Astrocyte of the cerebellum (primary cell): Measurements from ENCODE around the gene DIAPH3.

Experiments
- DNase-seq: peaks from one replicate; pipeline ENCODE4 v3.0.0-alpha.2; 2011; ENCODE audit warnings: low read depth
- H3K4me3 ChIP-seq: 2 replicates; pipeline ENCODE4 v1.5.1; 2011; ENCODE audit warnings: mild to moderate bottlenecking, low read depth, low read length, moderate library complexity
- in situ Hi-C: cut with HindIII; loops from 2 replicates; pipeline ENCODE4 v1.10.0; 2017; ENCODE audit warnings: low sequenced_read_pairs
- TF ChIP-seq, protein P1 (sequence below): IDR thresholded peaks from 2 replicates; pipeline ENCODE4 v1.5.1; 2012; ENCODE audit warnings: low read length, low read depth, moderate library complexity, mild to moderate bottlenecking; ENCODE audit errors: missing control alignments

The DIAPH3 gene

DNA sequence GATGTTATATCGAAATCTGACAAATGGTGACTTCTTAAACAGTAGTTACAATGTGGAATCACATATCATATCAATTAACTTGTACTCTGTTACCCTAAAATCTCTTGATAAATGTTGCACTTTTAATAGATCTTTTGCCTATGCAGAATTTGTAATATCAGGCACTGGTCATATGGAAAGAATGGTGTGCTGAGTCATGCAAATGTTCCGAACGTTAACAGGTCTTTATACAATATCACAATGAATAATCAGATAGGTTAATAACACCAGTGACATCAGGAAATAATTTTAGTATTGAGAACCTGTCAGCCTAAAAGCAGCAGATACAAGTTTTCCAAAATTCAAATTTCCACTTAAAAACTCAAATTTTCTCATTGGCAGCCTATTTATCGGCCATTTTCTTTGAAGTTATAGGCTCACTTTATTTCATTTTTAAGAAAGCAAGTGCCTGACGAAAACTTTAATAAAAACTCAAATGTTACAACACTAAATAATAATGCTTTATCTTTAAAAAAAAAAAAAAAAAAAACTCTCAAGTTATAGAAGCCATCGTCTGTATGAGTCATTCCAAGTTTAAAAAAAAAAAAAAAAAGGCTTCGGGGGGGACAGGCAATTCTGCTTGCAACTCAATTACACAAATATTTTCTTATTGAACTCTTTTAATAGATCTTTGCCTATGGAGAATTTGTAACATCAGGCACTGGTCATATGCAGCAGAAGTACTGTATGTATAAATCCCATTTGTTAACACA, 180.9 kb downstream of the DIAPH3 start:
- TF ChIP-seq, protein P1, sequence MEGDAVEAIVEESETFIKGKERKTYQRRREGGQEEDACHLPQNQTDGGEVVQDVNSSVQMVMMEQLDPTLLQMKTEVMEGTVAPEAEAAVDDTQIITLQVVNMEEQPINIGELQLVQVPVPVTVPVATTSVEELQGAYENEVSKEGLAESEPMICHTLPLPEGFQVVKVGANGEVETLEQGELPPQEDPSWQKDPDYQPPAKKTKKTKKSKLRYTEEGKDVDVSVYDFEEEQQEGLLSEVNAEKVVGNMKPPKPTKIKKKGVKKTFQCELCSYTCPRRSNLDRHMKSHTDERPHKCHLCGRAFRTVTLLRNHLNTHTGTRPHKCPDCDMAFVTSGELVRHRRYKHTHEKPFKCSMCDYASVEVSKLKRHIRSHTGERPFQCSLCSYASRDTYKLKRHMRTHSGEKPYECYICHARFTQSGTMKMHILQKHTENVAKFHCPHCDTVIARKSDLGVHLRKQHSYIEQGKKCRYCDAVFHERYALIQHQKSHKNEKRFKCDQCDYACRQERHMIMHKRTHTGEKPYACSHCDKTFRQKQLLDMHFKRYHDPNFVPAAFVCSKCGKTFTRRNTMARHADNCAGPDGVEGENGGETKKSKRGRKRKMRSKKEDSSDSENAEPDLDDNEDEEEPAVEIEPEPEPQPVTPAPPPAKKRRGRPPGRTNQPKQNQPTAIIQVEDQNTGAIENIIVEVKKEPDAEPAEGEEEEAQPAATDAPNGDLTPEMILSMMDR: no peak
- in situ Hi-C loops: no loop called here
- DNase-seq: no peak
- no peak overlapping the region for H3K4me3 ChIP-seq

DNA sequence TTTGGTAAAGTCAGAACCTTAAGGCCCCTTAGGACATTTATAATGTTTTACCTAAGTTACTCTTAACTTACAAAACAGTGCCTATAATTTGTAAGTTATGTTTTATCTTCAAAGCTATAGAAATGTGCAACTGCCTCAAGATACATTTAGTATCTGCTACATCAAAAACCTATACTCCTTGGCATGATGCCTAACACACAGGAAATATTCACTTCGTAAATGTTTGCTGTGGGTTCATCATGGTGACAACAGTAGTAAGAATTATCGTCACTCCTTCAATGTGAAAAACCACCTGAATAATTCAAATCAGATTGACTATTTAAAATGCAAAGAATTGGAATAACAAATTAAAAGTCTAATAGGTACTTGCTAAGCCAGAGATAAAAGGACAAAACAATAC, 184.1 kb downstream of the DIAPH3 start:
- no peak overlapping the region for H3K4me3 ChIP-seq
- TF ChIP-seq, protein P1: no peak
- in situ Hi-C loops: no loop called here
- DNase-seq: no peak

DNA sequence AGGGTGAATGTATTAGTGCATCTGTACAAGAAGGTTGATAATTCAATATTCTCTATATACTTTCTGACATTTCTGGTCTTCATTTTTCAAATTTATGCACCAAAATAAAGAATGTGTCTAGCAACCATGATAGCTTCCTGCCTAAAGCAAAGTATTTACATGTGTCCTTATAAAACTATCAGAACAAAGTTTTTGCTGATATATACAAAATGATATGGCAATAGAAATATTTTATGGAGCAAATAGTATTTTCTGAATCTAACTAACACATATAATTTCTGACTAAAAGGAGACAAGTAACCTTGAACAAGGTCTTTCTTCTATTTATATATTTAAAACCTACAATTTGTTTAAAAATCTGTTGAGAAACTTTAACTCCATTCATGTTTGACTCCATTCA, 184.9 kb downstream of the DIAPH3 start:
- DNase-seq: no peak
- H3K4me3 ChIP-seq: no peak overlapping the region
- in situ Hi-C loops: no loop called here
- TF ChIP-seq, protein P1: no peak

DNA sequence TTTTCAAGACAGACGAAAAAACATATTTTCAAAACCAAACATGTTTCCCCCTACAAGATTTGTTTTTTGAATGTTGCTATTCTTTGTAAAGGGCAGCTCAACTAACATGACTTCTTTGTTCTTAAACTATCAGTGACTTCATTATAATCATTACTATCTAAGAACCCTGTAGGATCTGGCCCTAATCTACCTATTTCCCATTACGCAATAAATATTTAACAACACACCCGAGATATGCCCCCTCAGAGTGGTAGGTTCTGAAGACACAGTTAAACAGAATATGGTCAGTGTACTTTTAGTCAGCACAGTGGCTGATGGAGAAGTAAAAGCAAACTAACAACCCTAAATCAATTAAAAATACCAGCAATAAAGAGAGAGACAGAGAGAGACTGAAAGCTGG, 186.9 kb downstream of the DIAPH3 start:
- no peak for DNase-seq
- in situ Hi-C loops: no loop called here
- no peak overlapping the region for H3K4me3 ChIP-seq
- TF ChIP-seq, protein P1: no peak

DNA sequence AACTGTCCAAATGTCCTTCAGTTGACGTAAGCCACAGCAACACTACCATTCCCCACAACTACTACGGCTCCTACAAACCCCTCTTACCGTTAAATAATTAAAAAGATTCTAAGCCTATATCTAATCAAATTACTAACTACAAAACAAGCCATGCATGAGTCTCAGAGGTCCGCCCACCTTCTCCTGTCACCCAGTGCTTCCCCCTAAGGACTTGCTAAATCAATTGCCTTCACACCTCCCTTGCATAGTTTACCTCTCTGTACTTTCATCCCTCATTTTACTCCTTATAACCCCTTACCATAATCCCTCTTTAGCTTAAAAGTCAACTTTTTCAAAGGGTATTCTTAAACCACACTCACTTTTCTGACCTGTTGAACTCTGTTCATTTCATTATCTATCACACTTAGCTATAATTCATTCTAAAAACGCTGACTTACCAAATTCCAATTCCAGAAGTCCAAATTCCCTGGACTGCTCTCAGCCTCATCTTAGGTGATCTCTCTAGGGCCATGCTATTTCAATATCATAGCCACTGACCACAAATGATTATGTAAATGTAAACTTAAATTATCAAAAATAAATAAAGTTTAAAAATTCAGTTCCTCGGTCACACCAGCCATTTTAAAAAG, 187.8 kb downstream of the DIAPH3 start:
- in situ Hi-C loops: no loop called here
- no peak overlapping the region for H3K4me3 ChIP-seq
- TF ChIP-seq, protein P1: no peak
- no peak for DNase-seq

DNA sequence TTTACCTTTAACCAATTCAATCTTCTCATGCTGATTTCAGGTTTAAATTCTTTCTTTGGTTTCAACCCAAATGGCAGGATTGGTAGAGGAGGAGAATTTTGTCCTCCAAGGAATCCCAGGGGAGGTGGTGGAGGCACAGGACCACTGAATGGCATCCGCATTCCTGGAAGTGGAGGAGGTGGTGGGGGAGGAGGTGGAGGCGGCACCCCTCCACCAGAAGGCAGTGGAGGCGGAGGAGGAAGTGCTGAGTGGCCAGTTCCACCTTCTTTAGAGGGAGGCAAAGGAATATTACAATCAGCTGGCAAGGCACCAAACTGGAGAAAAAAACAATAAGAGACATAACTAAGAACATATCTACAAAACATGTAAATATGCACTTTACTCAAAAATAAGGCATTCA, 192.9 kb downstream of the DIAPH3 start:
- in situ Hi-C loops: no loop called here
- H3K4me3 ChIP-seq: no peak overlapping the region
- TF ChIP-seq, protein P1: no peak
- no peak for DNase-seq
